SKM-1 treated with dmso at 0.1 percent for 144 hours (cell line): ENCODE measurements around the gene LDAH.

Experiments used
- DNase-seq: peaks from one replicate; lab custom pipeline; 2025; ENCODE audit not compliant: unreplicated experiment; lab: John Stamatoyannopoulos, UW

Gene LDAH

GRCh38 chr2:20656561-20656960 is 166.3 kb downstream of the LDAH start:
- DNase-seq = no peak

GRCh38 chr2:20654535-20654813 is 168.4 kb downstream of the LDAH start:
- DNase-seq = no peak

DNA sequence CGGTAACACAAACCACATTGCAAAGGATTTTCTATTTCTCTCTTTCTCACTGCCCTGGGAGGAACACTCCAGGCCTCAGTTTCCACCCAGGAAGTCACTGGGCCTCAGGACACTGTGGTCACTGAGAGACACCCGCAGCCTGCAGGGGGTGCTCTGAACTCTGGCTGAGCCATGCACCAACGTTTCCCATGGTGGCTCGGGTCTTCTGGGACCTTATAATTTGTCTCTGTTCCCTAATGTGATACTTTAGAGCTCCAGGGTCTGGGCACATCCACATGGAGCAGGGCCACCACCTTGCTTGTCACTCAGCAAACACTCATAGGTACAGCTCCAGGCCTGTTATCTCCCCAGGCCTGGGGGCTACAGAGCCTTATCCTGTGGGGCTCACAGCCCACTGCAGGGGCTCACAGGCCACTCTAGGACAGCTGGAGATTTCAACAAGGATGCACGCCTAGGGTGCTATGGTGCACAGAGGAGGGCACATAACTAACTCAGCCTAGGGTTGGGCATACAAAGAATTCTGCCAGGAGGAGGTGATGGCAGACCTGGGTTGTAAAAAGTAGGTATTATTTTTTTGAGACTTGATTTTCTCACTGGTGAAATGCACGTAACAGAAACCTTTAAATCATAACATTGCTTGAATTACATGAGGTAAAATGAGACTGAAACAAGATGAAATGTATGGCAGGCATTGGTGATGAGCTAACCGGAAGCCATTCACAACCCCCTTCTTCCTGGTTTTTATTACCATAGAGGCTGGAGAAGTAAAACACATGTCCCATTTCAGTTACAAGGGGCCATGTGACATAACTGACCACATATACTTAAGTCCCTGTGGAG is 169.0 kb downstream of the LDAH start:
- DNase-seq = no peak

DNA sequence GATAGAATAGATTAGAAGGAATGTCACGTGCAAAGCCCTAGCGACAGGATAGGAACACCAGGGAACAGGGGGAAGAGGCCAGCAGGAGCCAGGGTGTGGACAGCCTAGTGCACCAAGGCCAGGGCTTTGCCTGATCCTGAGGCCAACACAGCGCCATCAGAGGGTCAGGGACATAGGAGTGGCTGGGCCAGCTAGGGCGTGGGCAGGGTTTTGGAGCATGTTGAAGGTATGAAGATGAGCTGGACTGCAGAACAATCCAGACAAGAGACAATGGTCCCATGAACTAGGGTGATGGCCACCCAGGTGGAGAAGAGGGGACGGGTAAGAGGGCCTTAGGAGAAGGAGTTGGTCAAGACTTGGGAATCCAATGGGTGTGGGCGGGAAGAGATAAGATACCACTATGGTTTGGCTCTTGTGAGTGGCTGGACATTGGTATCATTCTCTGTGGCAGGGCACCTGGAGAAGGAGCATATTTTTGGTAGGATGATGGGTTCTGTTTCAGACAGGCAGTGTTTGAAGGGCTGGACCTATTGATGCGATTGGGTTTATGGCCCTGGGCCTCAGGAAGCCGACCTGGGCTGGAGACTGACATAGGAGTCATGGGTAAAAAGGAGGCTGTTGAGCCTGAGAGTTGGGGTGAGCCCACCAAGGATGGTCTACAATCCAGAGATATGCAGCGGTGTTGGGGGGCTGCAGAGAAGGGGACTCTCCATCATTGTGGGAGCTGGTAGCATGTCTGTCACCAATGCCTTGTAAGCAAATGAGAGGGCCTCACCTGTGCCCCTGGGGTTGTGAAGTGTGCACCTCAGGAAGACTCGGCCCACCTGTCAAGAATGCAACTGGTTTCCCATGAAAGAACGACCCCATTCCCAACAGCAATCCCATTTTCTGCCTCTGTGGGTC is 170.0 kb downstream of the LDAH start:
- DNase-seq = no peak

GRCh38 chr2:20652141-20652540 is 170.8 kb downstream of the LDAH start:
- no peak for DNase-seq

DNA sequence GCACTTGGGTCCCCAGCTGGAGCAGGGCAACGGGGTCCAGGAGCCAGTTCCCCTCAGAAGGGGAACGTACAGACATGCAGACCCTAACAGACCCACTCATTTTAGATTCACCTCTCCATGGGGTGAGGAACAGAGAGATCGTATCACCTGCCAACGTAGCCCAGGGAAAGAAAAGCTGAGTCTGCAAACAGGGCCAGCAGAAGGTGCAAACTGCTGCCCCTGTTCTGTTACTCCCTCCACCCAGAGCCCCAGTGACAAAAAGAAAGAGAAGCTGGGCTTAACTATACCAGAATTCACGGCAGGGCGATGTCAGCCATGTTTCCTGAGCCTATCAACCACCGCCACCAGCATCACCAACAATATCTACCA is 171.2 kb downstream of the LDAH start:
- no peak for DNase-seq

- peak; percentile 81 for DNase-seq
Observed at GRCh38 chr2:20650877-20651730, 171.8 kb downstream of the LDAH start, which contains the start of gene HS1BP3. TSS of gene HS1BP3 (minus strand) at chr2:20651098. CDS start at chr2:20651063, 35 bp downstream.

DNA sequence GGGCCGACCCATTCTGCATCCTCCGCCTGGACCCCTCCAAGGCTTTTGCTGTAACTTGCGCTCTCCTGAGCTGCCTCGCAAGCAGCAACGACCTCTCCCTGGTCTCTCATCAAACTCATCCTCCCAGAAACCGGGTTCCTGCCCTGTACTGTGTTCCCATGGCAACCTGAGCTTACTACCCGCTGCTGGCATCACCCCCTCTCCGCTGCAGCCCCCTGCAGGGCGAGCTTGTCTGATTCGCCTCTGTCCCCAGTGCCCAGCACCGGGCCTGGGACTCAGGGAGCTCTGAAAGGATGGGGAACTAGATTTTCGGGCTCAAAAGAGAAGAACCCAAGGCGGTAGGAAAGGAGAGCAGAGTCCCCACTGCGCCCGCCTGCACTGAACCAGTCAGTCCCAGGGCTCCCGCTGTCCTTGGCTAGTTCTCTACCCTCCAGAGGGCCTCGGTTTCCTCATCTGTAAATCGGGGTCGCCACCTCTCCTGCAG is 172.5 kb downstream of the LDAH start:
- no peak for DNase-seq

- DNase-seq = no peak
Observed at GRCh38 chr2:20649976-20650375, 172.9 kb downstream of the LDAH start.

- no peak for DNase-seq
Observed at GRCh38 chr2:20649576-20649975, 173.3 kb downstream of the LDAH start.

GRCh38 chr2:20648831-20649230 is 174.1 kb downstream of the LDAH start:
- DNase-seq = no peak

DNA sequence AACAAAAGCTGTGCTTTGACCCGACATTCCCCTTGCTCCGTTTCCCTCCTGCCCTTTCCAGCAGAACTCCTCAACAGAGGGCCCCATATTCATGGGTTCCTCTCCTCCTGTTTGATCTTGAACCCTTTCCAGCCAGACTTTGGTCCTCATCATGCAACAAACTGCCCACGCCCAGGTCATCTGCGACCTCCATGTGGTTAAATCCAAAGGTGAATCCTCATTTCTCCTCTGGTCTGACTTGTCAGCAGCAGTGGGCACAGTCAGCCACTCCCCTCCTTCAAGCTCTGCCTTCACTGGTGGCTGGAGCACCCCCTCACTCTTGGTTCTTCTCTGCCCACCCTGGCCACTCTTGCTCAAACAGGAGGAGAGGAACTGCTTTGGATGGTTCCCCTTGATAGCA is 174.7 kb downstream of the LDAH start:
- DNase-seq = no peak

DNA sequence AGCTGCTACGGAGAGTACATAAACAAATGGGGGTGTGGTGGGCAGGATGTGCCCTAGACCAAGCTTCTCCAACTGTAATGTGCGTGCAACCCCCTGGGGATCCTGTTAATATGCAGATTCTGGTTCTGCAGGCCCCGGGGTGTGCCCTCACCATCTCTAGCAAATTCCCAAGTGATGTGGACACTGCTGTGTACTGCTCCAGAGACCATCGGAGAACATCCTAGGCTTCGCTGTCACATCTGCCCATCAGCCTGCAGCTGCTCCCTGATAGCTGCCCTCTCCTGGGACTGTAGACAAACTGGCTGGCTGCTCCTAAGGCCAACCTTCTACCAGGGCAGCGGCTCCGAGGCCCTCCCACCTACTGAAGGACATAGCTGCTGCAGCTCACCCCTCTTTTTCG is 175.2 kb downstream of the LDAH start:
- no peak for DNase-seq

DNA sequence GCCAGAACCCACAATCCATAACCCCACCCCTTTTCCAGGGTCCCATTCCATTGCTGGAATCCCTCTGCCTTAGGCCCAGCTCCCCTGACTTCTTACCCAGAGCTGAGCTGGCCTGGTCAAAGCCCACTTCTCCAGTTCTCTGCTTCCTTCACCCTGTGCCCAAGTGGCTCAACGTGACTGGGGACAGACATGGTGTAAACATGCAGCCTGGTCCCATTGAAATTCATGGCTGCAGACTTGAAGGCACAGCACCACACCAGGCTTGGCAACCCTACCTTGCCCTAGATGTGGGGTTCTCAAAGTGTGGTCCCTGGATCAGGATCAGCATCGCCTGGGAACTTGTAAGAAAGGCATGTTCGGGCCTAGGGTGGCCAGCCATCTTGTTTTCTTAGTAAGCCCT is 175.7 kb downstream of the LDAH start:
- DNase-seq = no peak

GRCh38 chr2:20646446-20646845 is 176.5 kb downstream of the LDAH start:
- no peak for DNase-seq

GRCh38 chr2:20645761-20646160 is 177.1 kb downstream of the LDAH start:
- DNase-seq = no peak

DNA sequence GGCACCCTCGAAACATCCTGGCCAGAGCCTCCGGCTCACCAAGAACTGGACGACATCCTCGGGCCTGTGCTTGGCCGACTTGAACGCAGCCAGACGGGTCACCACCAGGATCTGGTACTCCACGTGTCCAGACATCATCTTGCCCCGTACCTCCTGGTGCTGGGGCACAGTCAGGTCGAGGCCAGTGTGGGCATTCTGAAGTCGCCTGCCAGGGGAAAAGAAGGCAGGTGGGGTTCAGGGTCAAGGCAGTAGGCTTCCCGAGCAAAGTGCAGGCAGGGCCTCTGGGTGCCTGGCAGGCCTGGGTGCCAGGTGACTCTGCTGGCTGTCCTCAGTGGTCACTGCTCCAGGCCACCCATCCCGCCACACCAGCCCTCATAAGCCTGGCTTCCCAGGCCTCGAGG is 177.6 kb downstream of the LDAH start:
- DNase-seq = no peak

GRCh38 chr2:20643826-20644225 is 179.1 kb downstream of the LDAH start:
- DNase-seq = no peak

- no peak for DNase-seq
Observed at GRCh38 chr2:20643060-20643459, 179.8 kb downstream of the LDAH start.

GRCh38 chr2:20642055-20642971 is 180.6 kb downstream of the LDAH start:
- peak; percentile 46 for DNase-seq
